Measurements from ENCODE around the gene AKAP17A. TPM values are rescaled to one million over a fixed set of nuclear protein-coding genes. Genes with fewer than 3 reads are reported as not detected.

The AKAP17A gene
- total RNA-seq, 1 experiment from 2014 or later, result 68.1 TPM

DNA sequence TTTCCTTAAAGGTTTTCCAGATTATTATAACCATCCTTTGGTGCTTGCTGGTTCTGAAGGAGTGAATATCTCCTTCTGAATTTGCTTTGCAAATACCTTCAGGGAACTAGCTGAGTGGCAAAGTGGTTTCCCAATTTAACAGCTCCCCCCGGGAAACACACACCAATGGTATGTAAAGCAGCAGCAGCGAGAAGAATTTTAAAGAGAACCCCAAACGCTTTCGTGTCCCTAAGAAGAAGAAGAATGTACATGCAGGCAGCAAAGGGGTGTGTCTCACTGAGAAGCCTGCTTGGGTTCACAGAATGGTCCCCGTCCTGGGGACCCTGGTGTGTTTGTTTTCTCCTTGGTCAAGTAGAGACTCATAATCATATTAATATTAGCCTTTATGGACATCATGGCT lies 4.2 kb upstream of the AKAP17A start:
- DNase-seq (ENCODE audit: low spot score), result no peak
- Mint-ChIP-seq H3K27me3 (ENCODE audit: low read depth) (no peaks in the 10 kb centered on the region), H3K9me3 (no peaks in the 10 kb centered on the region), H3K4me1 (peaks cover 9% of the 10 kb centered on the region), H3K36me3 (no peaks in the 10 kb centered on the region), H3K27ac (no peak overlapping the region), H3K4me3 (no peak overlapping the region)
- CTCF ChIA-PET, result no interaction called here
- POLR2A ChIA-PET, result no interaction called here
- no peak for ATAC-seq
- TF ChIP-seq, protein P1, sequence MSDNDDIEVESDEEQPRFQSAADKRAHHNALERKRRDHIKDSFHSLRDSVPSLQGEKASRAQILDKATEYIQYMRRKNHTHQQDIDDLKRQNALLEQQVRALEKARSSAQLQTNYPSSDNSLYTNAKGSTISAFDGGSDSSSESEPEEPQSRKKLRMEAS (CRISPR knock-in tag; IDR thresholded peaks at IDR 0.05), result no peak
- TF ChIP-seq, protein P2, sequence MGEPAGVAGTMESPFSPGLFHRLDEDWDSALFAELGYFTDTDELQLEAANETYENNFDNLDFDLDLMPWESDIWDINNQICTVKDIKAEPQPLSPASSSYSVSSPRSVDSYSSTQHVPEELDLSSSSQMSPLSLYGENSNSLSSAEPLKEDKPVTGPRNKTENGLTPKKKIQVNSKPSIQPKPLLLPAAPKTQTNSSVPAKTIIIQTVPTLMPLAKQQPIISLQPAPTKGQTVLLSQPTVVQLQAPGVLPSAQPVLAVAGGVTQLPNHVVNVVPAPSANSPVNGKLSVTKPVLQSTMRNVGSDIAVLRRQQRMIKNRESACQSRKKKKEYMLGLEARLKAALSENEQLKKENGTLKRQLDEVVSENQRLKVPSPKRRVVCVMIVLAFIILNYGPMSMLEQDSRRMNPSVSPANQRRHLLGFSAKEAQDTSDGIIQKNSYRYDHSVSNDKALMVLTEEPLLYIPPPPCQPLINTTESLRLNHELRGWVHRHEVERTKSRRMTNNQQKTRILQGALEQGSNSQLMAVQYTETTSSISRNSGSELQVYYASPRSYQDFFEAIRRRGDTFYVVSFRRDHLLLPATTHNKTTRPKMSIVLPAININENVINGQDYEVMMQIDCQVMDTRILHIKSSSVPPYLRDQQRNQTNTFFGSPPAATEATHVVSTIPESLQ (CRISPR knock-in tag; IDR thresholded peaks at IDR 0.05), result no peak
- no peak for TF ChIP-seq ZNF219 (CRISPR knock-in tag; IDR thresholded peaks at IDR 0.05; ENCODE audit: borderline replicate concordance)
- TF ChIP-seq ATF1 (CRISPR knock-in tag; IDR thresholded peaks at IDR 0.05), result no peak
- TF ChIP-seq SOX15 (CRISPR knock-in tag; IDR thresholded peaks at IDR 0.05), result no peak
- no peak for TF ChIP-seq NFE2L1 (CRISPR knock-in tag; IDR thresholded peaks at IDR 0.05)
- TF ChIP-seq ZNF121 (CRISPR knock-in tag; IDR thresholded peaks at IDR 0.05), result no peak
- TF ChIP-seq RORB (CRISPR knock-in tag; IDR thresholded peaks at IDR 0.05), result no peak
- TF ChIP-seq ZNF263 (CRISPR knock-in tag; IDR thresholded peaks at IDR 0.05; ENCODE audit: low read depth), result no peak
- no peak for TF ChIP-seq TCF7 (CRISPR knock-in tag; IDR thresholded peaks at IDR 0.05; ENCODE audit: low read depth)
- TF ChIP-seq, protein P3, sequence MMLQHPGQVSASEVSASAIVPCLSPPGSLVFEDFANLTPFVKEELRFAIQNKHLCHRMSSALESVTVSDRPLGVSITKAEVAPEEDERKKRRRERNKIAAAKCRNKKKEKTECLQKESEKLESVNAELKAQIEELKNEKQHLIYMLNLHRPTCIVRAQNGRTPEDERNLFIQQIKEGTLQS (CRISPR knock-in tag; conservative IDR thresholded peaks at IDR 0.05), result no peak
- TF ChIP-seq KAT7 (CRISPR knock-in tag; IDR thresholded peaks at IDR 0.05; ENCODE audit: borderline replicate concordance), result no peak
- TF ChIP-seq ZBTB21 (CRISPR knock-in tag; IDR thresholded peaks at IDR 0.05; ENCODE audit: borderline replicate concordance), result no peak
- no peak for TF ChIP-seq NFYB (CRISPR knock-in tag; conservative IDR thresholded peaks at IDR 0.05; ENCODE audit: low read depth)
- no peak for TF ChIP-seq HMGA2 (CRISPR knock-in tag; IDR thresholded peaks at IDR 0.05)
- TF ChIP-seq, protein P4, sequence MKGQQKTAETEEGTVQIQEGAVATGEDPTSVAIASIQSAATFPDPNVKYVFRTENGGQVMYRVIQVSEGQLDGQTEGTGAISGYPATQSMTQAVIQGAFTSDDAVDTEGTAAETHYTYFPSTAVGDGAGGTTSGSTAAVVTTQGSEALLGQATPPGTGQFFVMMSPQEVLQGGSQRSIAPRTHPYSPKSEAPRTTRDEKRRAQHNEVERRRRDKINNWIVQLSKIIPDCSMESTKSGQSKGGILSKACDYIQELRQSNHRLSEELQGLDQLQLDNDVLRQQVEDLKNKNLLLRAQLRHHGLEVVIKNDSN (CRISPR knock-in tag; IDR thresholded peaks at IDR 0.05), result no peak
- no peak for TF ChIP-seq ETV6 (CRISPR knock-in tag; IDR thresholded peaks at IDR 0.05)

DNA sequence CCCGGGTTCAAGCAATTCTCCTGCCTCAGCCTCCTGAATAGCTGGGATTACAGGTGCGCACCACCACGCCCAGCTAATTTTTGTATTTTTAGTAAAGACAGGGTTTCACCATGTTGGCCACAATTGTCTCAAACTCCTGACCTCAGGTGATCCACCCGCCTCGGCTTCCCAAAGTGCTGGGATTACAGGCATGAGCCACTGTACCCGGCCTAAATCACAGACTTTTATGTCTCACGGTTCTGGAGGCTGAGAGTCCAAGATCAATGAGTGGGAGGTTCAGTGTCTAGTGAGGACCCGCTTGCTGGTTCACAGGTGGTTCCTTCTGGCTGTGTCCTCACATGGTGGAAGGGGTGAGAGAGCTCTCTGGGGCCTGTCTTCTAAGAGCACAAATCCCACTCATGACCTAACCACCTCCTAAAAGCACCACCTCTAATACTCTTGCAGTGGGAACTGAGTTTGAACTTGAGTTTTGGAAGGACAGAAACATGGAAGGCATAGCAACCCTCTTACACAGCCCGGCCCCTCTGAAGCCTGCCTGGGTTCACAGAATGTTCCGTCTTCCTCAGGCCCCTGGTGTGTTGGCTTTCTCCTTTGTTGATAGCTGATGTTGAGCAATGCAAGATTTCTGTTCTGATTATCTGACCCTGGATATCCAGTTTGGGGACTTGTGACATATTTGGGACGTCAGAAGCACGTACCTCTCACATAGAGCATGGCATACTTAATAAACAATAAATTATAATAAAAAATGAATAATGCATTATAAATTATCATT lies 1.9 kb upstream of the AKAP17A start:
- ChIA-PET CTCF (no interaction called here), POLR2A (no interaction called here)
- TF ChIP-seq IRF2 (CRISPR knock-in tag; IDR thresholded peaks at IDR 0.05; ENCODE audit: borderline replicate concordance, low read depth), result no peak
- no peak for TF ChIP-seq EMX1 (CRISPR knock-in tag; IDR thresholded peaks at IDR 0.05)
- TF ChIP-seq ETV6 (CRISPR knock-in tag; IDR thresholded peaks at IDR 0.05), result no peak
- no peak for TF ChIP-seq FOXP1 (CRISPR knock-in tag; IDR thresholded peaks at IDR 0.05; ENCODE audit: borderline replicate concordance)
- Mint-ChIP-seq H3K4me3 (no peak overlapping the region), H3K27ac (peak overlapping the region; percentile 92), H3K9me3 (no peaks in the 10 kb centered on the region), H3K36me3 (peaks cover 10% of the 10 kb centered on the region), H3K27me3 (ENCODE audit: low read depth) (no peaks in the 10 kb centered on the region), H3K4me1 (peaks cover 16% of the 10 kb centered on the region)
- DNase-seq (ENCODE audit: low spot score), result no peak
- no peak for ATAC-seq

DNA sequence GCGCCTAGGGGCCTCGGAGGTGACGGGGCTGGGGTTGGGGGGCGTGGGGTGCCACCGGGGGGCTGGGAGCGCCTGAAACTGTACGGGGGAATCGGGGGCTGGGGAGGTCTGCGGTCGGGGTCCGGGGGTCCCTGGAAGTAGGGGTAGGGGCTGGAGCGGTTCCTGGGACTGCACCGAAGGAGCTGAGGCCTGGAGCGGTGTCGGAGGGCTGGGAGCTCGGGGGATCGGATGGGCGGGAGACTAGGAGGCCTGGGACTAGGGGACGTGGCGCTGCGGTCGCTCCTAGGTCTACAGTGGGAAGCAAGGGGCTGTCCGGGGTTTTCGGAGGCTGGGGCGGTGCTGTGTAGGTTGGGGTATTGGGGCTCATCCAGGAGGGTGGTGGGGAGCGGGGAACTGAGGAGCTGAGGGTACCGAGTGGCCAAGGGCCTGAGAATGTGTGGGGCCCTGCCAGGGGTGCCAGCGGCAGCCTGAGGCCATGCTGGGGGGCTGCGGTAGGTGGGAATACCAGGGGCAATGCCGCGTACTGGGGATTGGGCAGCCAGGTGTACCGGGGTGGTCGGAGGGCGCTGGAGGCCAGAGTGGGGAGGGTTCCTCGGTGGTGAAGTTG lies 562 bp downstream of the AKAP17A start:
- ChIA-PET CTCF (no interaction called here), POLR2A (no interaction called here)
- Mint-ChIP-seq H3K4me1 (peaks cover 12% of the 10 kb centered on the region), H3K9me3 (no peaks in the 10 kb centered on the region), H3K27me3 (ENCODE audit: low read depth) (no peaks in the 10 kb centered on the region), H3K36me3 (peaks cover 29% of the 10 kb centered on the region), H3K4me3 (peak overlapping the region; percentile 84), H3K27ac (peak overlapping the region; percentile 32; the same call in 1 of the 2 replicates)
- no peak for DNase-seq (ENCODE audit: low spot score)
- ATAC-seq, result no peak; the same call in 1 of the 2 replicates
- no peak for TF ChIP-seq TEAD1 (CRISPR knock-in tag; IDR thresholded peaks at IDR 0.05)
- TF ChIP-seq TP53 (CRISPR knock-in tag; IDR thresholded peaks at IDR 0.05), result no peak
- TF ChIP-seq, protein P5, sequence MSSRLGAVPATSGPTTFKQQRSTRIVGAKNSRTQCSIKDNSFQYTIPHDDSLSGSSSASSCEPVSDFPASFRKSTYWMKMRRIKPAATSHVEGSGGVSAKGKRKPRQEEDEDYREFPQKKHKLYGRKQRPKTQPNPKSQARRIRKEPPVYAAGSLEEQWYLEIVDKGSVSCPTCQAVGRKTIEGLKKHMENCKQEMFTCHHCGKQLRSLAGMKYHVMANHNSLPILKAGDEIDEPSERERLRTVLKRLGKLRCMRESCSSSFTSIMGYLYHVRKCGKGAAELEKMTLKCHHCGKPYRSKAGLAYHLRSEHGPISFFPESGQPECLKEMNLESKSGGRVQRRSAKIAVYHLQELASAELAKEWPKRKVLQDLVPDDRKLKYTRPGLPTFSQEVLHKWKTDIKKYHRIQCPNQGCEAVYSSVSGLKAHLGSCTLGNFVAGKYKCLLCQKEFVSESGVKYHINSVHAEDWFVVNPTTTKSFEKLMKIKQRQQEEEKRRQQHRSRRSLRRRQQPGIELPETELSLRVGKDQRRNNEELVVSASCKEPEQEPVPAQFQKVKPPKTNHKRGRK (CRISPR knock-in tag; IDR thresholded peaks at IDR 0.05; ENCODE audit: borderline replicate concordance), result no peak
- TF ChIP-seq SMAD4 (CRISPR knock-in tag; IDR thresholded peaks at IDR 0.05), result no peak
- TF ChIP-seq PRRX2 (CRISPR knock-in tag; IDR thresholded peaks at IDR 0.05), result no peak
- no peak for TF ChIP-seq ZNF219 (CRISPR knock-in tag; IDR thresholded peaks at IDR 0.05; ENCODE audit: borderline replicate concordance)
- no peak for TF ChIP-seq ZNF138 (CRISPR knock-in tag; conservative IDR thresholded peaks at IDR 0.05)
- no peak for TF ChIP-seq GRHL2 (CRISPR knock-in tag; IDR thresholded peaks at IDR 0.05; ENCODE audit: insufficient replicate concordance, severe bottlenecking)
- TF ChIP-seq, protein P6, sequence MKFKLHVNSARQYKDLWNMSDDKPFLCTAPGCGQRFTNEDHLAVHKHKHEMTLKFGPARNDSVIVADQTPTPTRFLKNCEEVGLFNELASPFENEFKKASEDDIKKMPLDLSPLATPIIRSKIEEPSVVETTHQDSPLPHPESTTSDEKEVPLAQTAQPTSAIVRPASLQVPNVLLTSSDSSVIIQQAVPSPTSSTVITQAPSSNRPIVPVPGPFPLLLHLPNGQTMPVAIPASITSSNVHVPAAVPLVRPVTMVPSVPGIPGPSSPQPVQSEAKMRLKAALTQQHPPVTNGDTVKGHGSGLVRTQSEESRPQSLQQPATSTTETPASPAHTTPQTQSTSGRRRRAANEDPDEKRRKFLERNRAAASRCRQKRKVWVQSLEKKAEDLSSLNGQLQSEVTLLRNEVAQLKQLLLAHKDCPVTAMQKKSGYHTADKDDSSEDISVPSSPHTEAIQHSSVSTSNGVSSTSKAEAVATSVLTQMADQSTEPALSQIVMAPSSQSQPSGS (CRISPR knock-in tag; IDR thresholded peaks at IDR 0.05; ENCODE audit: borderline replicate concordance, low read depth), result no peak
